Hepatocyte (in vitro differentiated cells): Measurements from ENCODE around the gene AQP10. TPM values are rescaled to one million over a fixed set of nuclear protein-coding genes. Genes with fewer than 3 reads are reported as not detected.
"Not testable (repeated sequence)": the region's sequence is repeated elsewhere in the genome, so short reads cannot be mapped to it uniquely, and the experiment has no call there.

ENCODE experiments used
- DNase-seq: peaks from one replicate; pipeline ENCODE4 v3.0.0-alpha.2; 2016; ENCODE audit warnings: low spot score
- H2AFZ ChIP-seq: fragments of 200-600 bp; sonication (generic); 2 replicates; pipeline ENCODE4 v1.6.0; 2016; ENCODE audit warnings: antibody characterized with exemption, mild to moderate bottlenecking
- H3K27ac ChIP-seq: fragments of 200-600 bp; sonication (generic); 2 replicates; pipeline ENCODE4 v1.5.1; 2016; ENCODE audit warnings: mild to moderate bottlenecking
- H3K27me3 ChIP-seq: fragments of 200-600 bp; sonication (generic); 2 replicates; pipeline ENCODE4 v1.6.1; 2016
- H3K36me3 ChIP-seq: fragments of 200-600 bp; sonication (generic); replicated peaks from 2 replicates; pipeline ENCODE4 v1.5.1; 2016; ENCODE audit warnings: low read depth; ENCODE audit not compliant: insufficient read depth
- H3K4me1 ChIP-seq: fragments of 200-600 bp; sonication (generic); 2 replicates; pipeline ENCODE4 v1.5.1; 2016; ENCODE audit warnings: mild to moderate bottlenecking, moderate library complexity; ENCODE audit not compliant: insufficient read depth
- H3K4me2 ChIP-seq: fragments of 200-600 bp; sonication (generic); 2 replicates; pipeline ENCODE4 v1.6.0; 2016
- H3K4me3 ChIP-seq: fragments of 200-600 bp; sonication (generic); 2 replicates; pipeline ENCODE4 v1.5.1; 2016; ENCODE audit warnings: mild to moderate bottlenecking
- H3K79me2 ChIP-seq: fragments of 200-600 bp; sonication (generic); 2 replicates; pipeline ENCODE4 v1.6.0; 2017; ENCODE audit warnings: mild to moderate bottlenecking
- H3K9me2 ChIP-seq: fragments of 200-600 bp; sonication (generic); replicated peaks from 2 replicates; pipeline ENCODE4 v1.6.0; 2017; ENCODE audit warnings: mild to moderate bottlenecking; ENCODE audit not compliant: insufficient read depth
- H3K9me3 ChIP-seq: fragments of 200-600 bp; sonication (generic); 2 replicates; pipeline ENCODE4 v1.5.1; 2016; ENCODE audit warnings: low read depth, mild to moderate bottlenecking
- H4K20me1 ChIP-seq: fragments of 200-600 bp; sonication (generic); 2 replicates; pipeline ENCODE4 v1.6.0; 2016; ENCODE audit warnings: mild to moderate bottlenecking; ENCODE audit not compliant: insufficient read depth, poor library complexity, severe bottlenecking
- CTCF ChIP-seq: fragments of 200-600 bp; sonication (generic); IDR thresholded peaks from 2 replicates; pipeline ENCODE4 v1.5.1; 2016; ENCODE audit warnings: antibody characterized with exemption, mild to moderate bottlenecking; ENCODE audit not compliant: poor library complexity
- EZH2 ChIP-seq: fragments of 200-600 bp; sonication (generic); IDR thresholded peaks from 2 replicates; pipeline ENCODE4 v1.6.1; 2016; ENCODE audit warnings: antibody characterized with exemption, mild to moderate bottlenecking, borderline replicate concordance
- EZH2phosphoT487 ChIP-seq: fragments of 200-600 bp; sonication (generic); IDR thresholded peaks from one replicate; pipeline ENCODE4 v1.6.1; 2018; ENCODE audit warnings: antibody characterized with exemption, mild to moderate bottlenecking, low read depth, moderate library complexity; ENCODE audit not compliant: unreplicated experiment, severe bottlenecking
- WGBS: methylation state at CpG from one replicate; pipeline ENCODE4 v1.1.6; 2016; ENCODE audit warnings: low lambda C conversion rate; ENCODE audit errors: missing lambda C conversion rate; 5-methylcytosine and 5-hydroxymethylcytosine counted together
- polyA plus RNA-seq: library from polyadenylated mRNA; unstranded; fragments of >200 nt; fragmentation: Nextera tagmentation; extraction: Ambion mirVana; gene quantifications from 2 replicates; pipeline ENCODE4 v1.2.1, GENCODE V29; 2016
- total RNA-seq: library from RNA; depleted of rRNA; stranded (reverse); fragments of >200 nt; gene quantifications from 2 replicates; pipeline ENCODE4 v1.2.3, GENCODE V29; 2014

AQP10 gene
- total and polyA plus RNA-seq, 2 experiments from 2014 or later, result 2.0 to 3.0 TPM

- Histone ChIP-seq H3K36me3 (no peaks in the 10 kb centered on the region), H3K9me2 (no peaks in the 10 kb centered on the region), H3K79me2 (no peaks in the 10 kb centered on the region), H3K9me3 (peaks cover 3% of the 10 kb centered on the region), H3K4me1 (no peaks in the 10 kb centered on the region), H2AFZ (no peak overlapping the region), H3K4me2 (no peak overlapping the region), H3K27me3 (no peaks in the 10 kb centered on the region), H4K20me1 (no peaks in the 10 kb centered on the region), H3K4me3 (no peak overlapping the region), H3K27ac (no peak overlapping the region)
- no peak for DNase-seq
- 79% methylated on average over 8 of the region's 8 CpGs for WGBS
- TF ChIP-seq EZH2 (no peak), EZH2phosphoT487 (no peak)
Measured at GRCh38 chr1:154295408-154296235, 25.3 kb upstream of the AQP10 start.

GRCh38 chr1:154301582-154301981 lies 19.3 kb upstream of the AQP10 start:
- no peaks in the 10 kb centered on the region for H3K36me3 ChIP-seq
- no peaks in the 10 kb centered on the region for H3K4me1 ChIP-seq
- no peak for TF ChIP-seq EZH2phosphoT487
- no peak for TF ChIP-seq CTCF
- no peak for TF ChIP-seq EZH2
- no peak overlapping the region for H3K27ac ChIP-seq
- no peaks in the 10 kb centered on the region for H3K79me2 ChIP-seq
- no peak overlapping the region for H3K4me3 ChIP-seq
- 89% methylated on average over 1 of the region's 1 CpG for WGBS
- no peaks in the 10 kb centered on the region for H3K9me3 ChIP-seq
- H3K4me2 ChIP-seq, result no peak overlapping the region
- no peaks in the 10 kb centered on the region for H3K9me2 ChIP-seq
- H4K20me1 ChIP-seq, result no peaks in the 10 kb centered on the region
- DNase-seq, result no peak
- no peaks in the 10 kb centered on the region for H3K27me3 ChIP-seq
- no peak overlapping the region for H2AFZ ChIP-seq

GRCh38 chr1:154304664-154305337 lies 16.1 kb upstream of the AQP10 start:
- 80% methylated on average over 9 of the region's 9 CpGs for WGBS
- Histone ChIP-seq H2AFZ (no peak overlapping the region), H3K9me3 (no peaks in the 10 kb centered on the region), H3K79me2 (no peaks in the 10 kb centered on the region), H3K27me3 (no peaks in the 10 kb centered on the region), H3K4me3 (no peak overlapping the region), H4K20me1 (no peaks in the 10 kb centered on the region), H3K27ac (no peak overlapping the region), H3K9me2 (no peaks in the 10 kb centered on the region), H3K4me2 (no peak overlapping the region), H3K36me3 (no peaks in the 10 kb centered on the region), H3K4me1 (no peaks in the 10 kb centered on the region)
- TF ChIP-seq CTCF (no peak), EZH2phosphoT487 (no peak), EZH2 (no peak)
- DNase-seq, result no peak

GRCh38 chr1:154306151-154306550 lies 14.7 kb upstream of the AQP10 start:
- Histone ChIP-seq H3K9me3 (no peaks in the 10 kb centered on the region), H3K4me3 (no peak overlapping the region), H3K27me3 (no peaks in the 10 kb centered on the region), H3K36me3 (no peaks in the 10 kb centered on the region), H3K79me2 (no peaks in the 10 kb centered on the region), H2AFZ (no peak overlapping the region), H3K4me1 (no peaks in the 10 kb centered on the region), H3K27ac (no peak overlapping the region), H4K20me1 (no peaks in the 10 kb centered on the region), H3K9me2 (no peaks in the 10 kb centered on the region), H3K4me2 (no peak overlapping the region)
- no peak for DNase-seq
- TF ChIP-seq EZH2 (no peak), CTCF (no peak)
- 89% methylated on average over 3 of the region's 3 CpGs for WGBS

- not testable (repeated sequence) for H3K27ac ChIP-seq, H3K27me3 ChIP-seq, H2AFZ ChIP-seq, H3K9me3 ChIP-seq, H3K4me3 ChIP-seq, H3K4me2 ChIP-seq, H3K4me1 ChIP-seq, H4K20me1 ChIP-seq, H3K79me2 ChIP-seq, H3K36me3 ChIP-seq, DNase-seq, H3K9me2 ChIP-seq
- WGBS, result 79% methylated on average over 4 of the region's 4 CpGs
Measured at GRCh38 chr1:154307670-154308270, 13.1 kb upstream of the AQP10 start.
